ENCODE measurements around the gene RNF26. TPM values are rescaled to one million over a fixed set of nuclear protein-coding genes. Genes with fewer than 3 reads are reported as not detected.

RNF26 gene
- total RNA-seq, 2 donors from 2014 or later = 51.8 to 76.3 TPM

DNA sequence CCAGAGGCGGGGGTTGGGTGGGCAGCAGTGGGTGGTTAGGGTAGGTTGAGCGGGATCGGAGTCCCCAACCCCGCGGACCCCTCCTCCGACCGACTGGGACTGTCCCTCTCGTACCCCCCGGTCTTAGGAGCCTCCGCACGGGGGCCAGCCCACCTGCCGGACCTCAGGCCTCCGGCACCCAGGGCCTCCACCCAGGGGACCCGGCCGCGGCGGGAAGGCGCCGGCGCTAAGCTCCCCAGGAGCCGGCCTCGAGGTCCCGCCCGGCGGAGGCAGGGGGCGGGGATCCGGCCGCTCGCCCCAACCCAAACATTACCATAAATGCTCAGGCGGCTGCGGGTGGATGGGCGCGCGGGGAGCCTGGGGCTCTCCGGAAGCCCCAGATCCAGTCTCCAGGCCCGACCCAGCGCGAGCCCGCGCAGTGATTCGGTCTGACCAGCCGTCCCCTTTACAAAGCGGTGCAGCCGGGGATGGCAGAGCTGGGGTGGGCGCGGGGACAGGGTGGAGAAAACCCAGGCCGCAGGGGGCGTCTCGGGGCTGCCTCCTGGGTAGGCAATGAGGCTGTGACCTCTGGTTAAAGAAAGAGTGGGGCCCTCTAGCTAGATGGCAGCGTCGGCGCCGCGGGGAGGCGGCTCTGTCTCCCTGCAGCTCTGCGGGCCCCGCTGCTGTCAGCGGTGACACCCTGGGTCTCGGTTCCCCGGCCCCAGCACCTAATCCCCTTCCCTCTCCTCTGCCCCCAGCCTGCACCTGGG lies 13.4 kb upstream of the RNF26 start:
- Histone ChIP-seq H3K27ac (ENCODE audit: low read depth, low read length) (peak overlapping the region; percentile 85), H3K27me3 (ENCODE audit: control insufficient read depth, insufficient read depth, low read length, poor library complexity, severe bottlenecking) (peaks cover 8% of the 10 kb centered on the region), H3K36me3 (ENCODE audit: control insufficient read depth, insufficient read depth, low read length) (no peaks in the 10 kb centered on the region), H3K9ac (ENCODE audit: extremely low read depth, low read length, poor library complexity, severe bottlenecking) (no peak overlapping the region), H3K4me3 (ENCODE audit: low read length) (no peak overlapping the region), H3K4me1 (ENCODE audit: control insufficient read depth, insufficient read depth, low read length) (peaks cover 21% of the 10 kb centered on the region), H3K9me3 (ENCODE audit: control insufficient read depth, low read length) (no peaks in the 10 kb centered on the region)
- Mint-ChIP-seq H3K27me3 (ENCODE audit: insufficient read depth) (peaks cover 5% of the 10 kb centered on the region), H3K27ac (peak overlapping the region; percentile 92), H3K9me3 (no peaks in the 10 kb centered on the region), H3K36me3 (ENCODE audit: low read depth) (no peaks in the 10 kb centered on the region), H3K4me3 (peak overlapping the region; percentile 56), H3K4me1 (peaks cover 38% of the 10 kb centered on the region)
- 18 to 19% methylated on average over 16 to 60 of the region's 60 CpGs for WGBS, 2 experiments (ENCODE audit: insufficient coverage in 1 of 2, insufficient read length in 1 of 2)
- TF ChIP-seq, protein P1, sequence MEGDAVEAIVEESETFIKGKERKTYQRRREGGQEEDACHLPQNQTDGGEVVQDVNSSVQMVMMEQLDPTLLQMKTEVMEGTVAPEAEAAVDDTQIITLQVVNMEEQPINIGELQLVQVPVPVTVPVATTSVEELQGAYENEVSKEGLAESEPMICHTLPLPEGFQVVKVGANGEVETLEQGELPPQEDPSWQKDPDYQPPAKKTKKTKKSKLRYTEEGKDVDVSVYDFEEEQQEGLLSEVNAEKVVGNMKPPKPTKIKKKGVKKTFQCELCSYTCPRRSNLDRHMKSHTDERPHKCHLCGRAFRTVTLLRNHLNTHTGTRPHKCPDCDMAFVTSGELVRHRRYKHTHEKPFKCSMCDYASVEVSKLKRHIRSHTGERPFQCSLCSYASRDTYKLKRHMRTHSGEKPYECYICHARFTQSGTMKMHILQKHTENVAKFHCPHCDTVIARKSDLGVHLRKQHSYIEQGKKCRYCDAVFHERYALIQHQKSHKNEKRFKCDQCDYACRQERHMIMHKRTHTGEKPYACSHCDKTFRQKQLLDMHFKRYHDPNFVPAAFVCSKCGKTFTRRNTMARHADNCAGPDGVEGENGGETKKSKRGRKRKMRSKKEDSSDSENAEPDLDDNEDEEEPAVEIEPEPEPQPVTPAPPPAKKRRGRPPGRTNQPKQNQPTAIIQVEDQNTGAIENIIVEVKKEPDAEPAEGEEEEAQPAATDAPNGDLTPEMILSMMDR (conservative IDR thresholded peaks at IDR 0.05) = no peak
- DNase-seq = peak; percentile 87

DNA sequence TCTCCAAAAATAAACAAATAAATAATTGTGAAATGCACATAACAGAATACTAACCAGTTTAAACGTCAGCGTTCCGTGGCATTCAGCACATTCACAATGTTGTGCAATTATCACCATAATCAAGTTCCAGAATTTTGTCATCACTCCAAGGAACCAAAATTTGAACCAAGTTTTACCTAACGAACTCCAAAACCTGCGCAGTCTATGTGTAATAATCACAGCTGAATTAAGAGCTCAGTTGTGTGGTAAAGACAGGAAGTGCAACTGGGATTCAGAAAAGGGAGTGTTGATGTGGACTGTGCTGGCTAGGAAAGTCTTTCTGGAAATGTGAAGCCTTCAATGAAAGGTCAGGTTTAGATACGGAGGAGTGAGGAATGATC lies 12.0 kb upstream of the RNF26 start:
- no peak overlapping the region for H3K27ac Mint-ChIP-seq
- H3K4me3 Mint-ChIP-seq = no peak overlapping the region
- Histone ChIP-seq H3K27me3 (ENCODE audit: control insufficient read depth, insufficient read depth, low read length, poor library complexity, severe bottlenecking) (no peaks in the 10 kb centered on the region), H3K4me1 (ENCODE audit: control insufficient read depth, insufficient read depth, low read length) (peaks cover 20% of the 10 kb centered on the region), H3K27ac (ENCODE audit: low read depth, low read length) (no peak overlapping the region), H3K36me3 (ENCODE audit: control insufficient read depth, insufficient read depth, low read length) (no peaks in the 10 kb centered on the region), H3K9ac (ENCODE audit: extremely low read depth, low read length, poor library complexity, severe bottlenecking) (no peak overlapping the region), H3K9me3 (ENCODE audit: control insufficient read depth, low read length) (no peaks in the 10 kb centered on the region), H3K4me3 (ENCODE audit: low read length) (no peak overlapping the region)
- H3K4me1 Mint-ChIP-seq = peaks cover 38% of the 10 kb centered on the region
- no peak for DNase-seq
- WGBS, 2 experiments (ENCODE audit: insufficient coverage in 1 of 2, insufficient read length in 1 of 2) = 96 to 98% methylated on average over 5 to 6 of the region's 6 CpGs
- TF ChIP-seq, protein P1 (conservative IDR thresholded peaks at IDR 0.05) = peak; percentile 11
- H3K36me3 Mint-ChIP-seq (ENCODE audit: low read depth) = no peaks in the 10 kb centered on the region
- no peaks in the 10 kb centered on the region for H3K9me3 Mint-ChIP-seq
- H3K27me3 Mint-ChIP-seq (ENCODE audit: insufficient read depth) = no peaks in the 10 kb centered on the region

DNA sequence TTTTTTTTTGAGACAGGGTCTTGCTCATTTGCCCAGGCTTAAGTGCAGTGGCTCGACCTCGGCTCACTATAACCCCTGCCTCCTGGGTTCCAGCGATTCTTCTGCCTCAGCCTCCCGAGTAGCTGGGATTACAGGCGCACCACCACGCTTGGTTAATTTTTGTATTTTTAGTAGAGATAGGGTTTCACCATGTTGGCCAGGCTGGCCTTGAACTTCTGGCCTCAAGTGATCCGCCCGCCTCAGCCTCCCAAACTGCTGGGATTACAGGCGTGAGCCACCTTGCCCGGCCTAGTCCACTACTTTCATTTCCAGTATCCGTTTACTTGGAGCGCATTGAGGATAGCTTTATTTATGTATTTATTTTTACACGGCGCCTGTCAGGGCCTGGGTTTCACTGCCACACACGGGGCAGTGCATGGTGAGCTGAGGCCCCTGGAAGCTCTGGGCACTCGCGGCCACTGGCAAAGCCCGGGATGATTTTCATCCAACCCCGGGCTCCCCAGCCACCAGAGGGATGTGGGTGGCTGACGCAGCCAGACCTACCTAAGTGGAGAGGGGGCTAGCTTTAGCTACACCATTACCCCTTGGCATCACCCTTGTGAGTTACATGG lies 11.3 kb upstream of the RNF26 start:
- DNase-seq = no peak
- H3K27me3 ChIP-seq (ENCODE audit: control insufficient read depth, insufficient read depth, low read length, poor library complexity, severe bottlenecking) = no peaks in the 10 kb centered on the region
- no peaks in the 10 kb centered on the region for H3K27me3 Mint-ChIP-seq (ENCODE audit: insufficient read depth)
- no peak overlapping the region for H3K4me3 ChIP-seq (ENCODE audit: low read length)
- H3K4me1 ChIP-seq (ENCODE audit: control insufficient read depth, insufficient read depth, low read length) = peaks cover 16% of the 10 kb centered on the region
- H3K36me3 Mint-ChIP-seq (ENCODE audit: low read depth) = no peaks in the 10 kb centered on the region
- H3K9me3 Mint-ChIP-seq = no peaks in the 10 kb centered on the region
- peaks cover 32% of the 10 kb centered on the region for H3K4me1 Mint-ChIP-seq
- TF ChIP-seq, protein P1 (conservative IDR thresholded peaks at IDR 0.05) = no peak
- no peaks in the 10 kb centered on the region for H3K36me3 ChIP-seq (ENCODE audit: control insufficient read depth, insufficient read depth, low read length)
- no peak overlapping the region for H3K27ac ChIP-seq (ENCODE audit: low read depth, low read length)
- no peak overlapping the region for H3K27ac Mint-ChIP-seq
- WGBS, 2 experiments (ENCODE audit: insufficient coverage in 1 of 2, insufficient read length in 1 of 2) = 92 to 94% methylated on average over 12 to 17 of the region's 20 CpGs
- H3K9me3 ChIP-seq (ENCODE audit: control insufficient read depth, low read length) = no peaks in the 10 kb centered on the region
- H3K4me3 Mint-ChIP-seq = no peak overlapping the region
- no peak overlapping the region for H3K9ac ChIP-seq (ENCODE audit: extremely low read depth, low read length, poor library complexity, severe bottlenecking)
